GM10847 (cell line): ENCODE results near the gene ZNF236.

Source experiments
- POLR2A ChIP-seq: IDR thresholded peaks from 2 replicates; pipeline ENCODE4 v1.6.1; 2011; ENCODE audit not compliant: insufficient read length; ENCODE audit errors: extremely low read depth

The ZNF236 gene

GRCh38 chr18:76935722-76936337 is 113.5 kb downstream of the ZNF236 start:
- no peak for TF ChIP-seq POLR2A

GRCh38 chr18:76936877-76937276 is 114.5 kb downstream of the ZNF236 start:
- TF ChIP-seq POLR2A: no peak

- no peak for TF ChIP-seq POLR2A
Observed at GRCh38 chr18:76937597-76937996, 115.2 kb downstream of the ZNF236 start.

- TF ChIP-seq POLR2A: no peak
Observed at GRCh38 chr18:76938619-76939018, 116.3 kb downstream of the ZNF236 start.

GRCh38 chr18:76941284-76941683 is 118.9 kb downstream of the ZNF236 start:
- no peak for TF ChIP-seq POLR2A

- no peak for TF ChIP-seq POLR2A
Observed at GRCh38 chr18:76943542-76944339, 121.4 kb downstream of the ZNF236 start.

DNA sequence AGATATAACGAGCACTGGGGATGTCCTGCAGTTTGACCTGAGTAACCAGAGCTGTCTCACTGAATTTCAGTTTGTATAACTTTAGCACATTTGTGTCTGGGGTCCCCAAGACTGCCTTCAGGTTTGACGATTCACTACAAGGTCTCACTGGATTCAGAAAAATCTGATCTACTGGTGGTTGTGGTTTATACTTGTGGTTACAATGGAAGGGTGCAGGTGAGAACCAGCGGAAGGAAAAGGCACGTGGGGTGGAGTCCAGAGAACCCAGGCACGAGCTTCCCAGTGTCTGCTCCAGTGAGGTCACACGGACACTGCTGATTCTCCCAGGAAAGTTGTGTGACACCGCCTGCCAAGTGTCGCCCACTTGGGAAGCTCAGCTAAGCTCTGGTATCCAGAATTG is 126.0 kb downstream of the ZNF236 start:
- no peak for TF ChIP-seq POLR2A

- TF ChIP-seq POLR2A: no peak
Observed at GRCh38 chr18:76951456-76952247, 129.3 kb downstream of the ZNF236 start.

DNA sequence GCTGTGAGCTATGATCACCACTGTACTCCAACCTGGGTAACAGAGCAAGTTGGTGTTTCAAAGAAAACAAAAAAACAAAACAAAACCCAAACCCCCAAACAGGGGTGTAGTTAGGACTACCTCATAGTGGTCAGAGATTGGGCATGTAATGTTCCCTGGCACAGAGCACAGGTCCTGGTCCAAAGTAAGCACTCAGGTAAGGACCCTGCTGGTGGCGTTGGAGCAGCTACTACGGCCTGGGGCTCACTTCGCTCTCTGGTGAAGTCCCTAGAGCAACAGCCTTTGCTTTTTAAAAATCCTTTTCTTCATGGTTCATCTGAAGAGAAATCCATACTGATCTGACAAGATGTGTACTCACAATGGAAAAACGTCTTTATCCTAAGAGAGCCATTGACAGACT is 130.4 kb downstream of the ZNF236 start:
- TF ChIP-seq POLR2A: no peak

DNA sequence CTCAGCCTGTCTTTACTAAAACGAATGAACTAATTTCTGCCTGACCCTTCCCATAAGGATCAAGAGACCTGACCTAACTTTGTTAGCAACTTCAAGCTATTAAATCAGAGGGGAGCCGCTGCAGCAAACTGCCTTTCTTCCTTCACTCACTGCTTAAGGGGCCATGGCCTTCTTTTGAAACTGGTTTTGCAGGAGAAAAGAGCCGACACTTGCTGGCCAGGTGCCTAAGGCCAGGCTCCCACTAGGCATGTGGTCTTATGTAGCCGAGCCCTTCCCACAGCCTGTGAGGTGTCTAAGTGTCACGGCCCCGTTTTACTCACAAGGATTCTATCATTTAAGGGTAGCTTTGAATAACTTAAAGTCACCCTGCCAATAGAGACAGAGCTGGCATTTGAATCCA is 130.8 kb downstream of the ZNF236 start:
- no peak for TF ChIP-seq POLR2A

- TF ChIP-seq POLR2A: no peak
Observed at GRCh38 chr18:76953583-76954233, 131.4 kb downstream of the ZNF236 start.

GRCh38 chr18:76955524-76956170 is 133.3 kb downstream of the ZNF236 start:
- TF ChIP-seq POLR2A: no peak

GRCh38 chr18:76956648-76957047 is 134.3 kb downstream of the ZNF236 start:
- TF ChIP-seq POLR2A: no peak

GRCh38 chr18:76957384-76958355 is 135.3 kb downstream of the ZNF236 start:
- no peak for TF ChIP-seq POLR2A
